SK-N-MC (cell line): ENCODE measurements around the gene AACS.

Source experiments
- EZH2 ChIP-seq: fragments of 200-600 bp; sonication (generic); IDR thresholded peaks from one replicate; pipeline ENCODE4 v1.6.1; 2017; ENCODE audit warnings: antibody characterized with exemption
- FOXP2 ChIP-seq: optimal IDR thresholded peaks from 2 replicates; pipeline ENCODE3; 2011; ENCODE audit warnings: mild to moderate bottlenecking, moderate library complexity; ENCODE audit not compliant: insufficient read depth; ENCODE audit errors: extremely low read length, control extremely low read depth
- POLR2AphosphoS5 ChIP-seq: IDR thresholded peaks from 2 replicates; pipeline ENCODE4 v1.6.1; 2012; ENCODE audit warnings: mild to moderate bottlenecking, low read depth, low read length, borderline replicate concordance

DNA sequence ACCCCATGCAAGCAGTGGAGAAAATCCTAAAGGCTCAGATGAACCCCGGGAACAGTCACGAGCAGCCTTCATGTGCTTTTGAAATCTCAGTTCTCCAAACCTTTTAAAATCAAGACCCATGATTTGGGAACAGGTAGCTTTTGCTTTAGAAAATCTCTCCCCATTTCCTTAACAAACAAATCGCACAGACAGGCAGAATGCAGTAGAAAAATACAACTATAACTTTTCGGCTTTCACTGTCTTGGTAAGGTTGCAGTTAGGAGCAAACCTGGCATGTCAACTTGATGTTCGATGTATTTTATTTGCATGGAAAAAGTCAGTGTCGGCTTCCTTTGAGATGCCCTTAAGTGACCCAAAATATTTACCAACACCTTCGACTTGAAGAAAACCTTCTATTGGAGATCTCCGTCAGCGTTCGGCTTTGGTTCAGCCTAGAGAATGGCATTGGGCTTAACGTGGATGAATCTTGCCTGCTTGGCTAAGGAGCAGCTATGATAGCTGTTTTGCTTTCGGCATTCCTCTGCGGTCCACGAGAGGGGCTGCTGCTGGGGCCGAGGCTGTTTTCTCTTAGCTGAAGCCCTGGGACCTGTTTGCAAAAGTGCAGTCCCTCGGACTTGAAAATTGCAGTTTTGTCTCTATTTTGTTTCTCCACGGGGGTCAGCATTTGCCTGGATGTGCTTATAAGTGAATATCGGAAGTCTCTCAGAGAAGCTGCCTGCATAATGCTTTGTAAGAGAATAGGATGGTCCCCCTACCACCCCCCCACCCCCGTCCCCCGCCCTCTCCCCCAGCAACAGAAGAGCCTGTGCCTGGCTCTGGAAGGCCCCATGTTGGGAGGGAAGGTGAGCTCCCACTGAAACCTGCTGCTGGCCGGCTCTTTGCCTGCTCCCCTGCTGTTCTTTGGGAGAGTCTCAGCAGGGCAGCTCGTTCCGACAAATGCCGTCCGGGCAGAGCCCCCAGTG, 122.8 kb downstream of the AACS start:
- no peak; the same call in 1 of the 2 replicates for TF ChIP-seq POLR2AphosphoS5
- TF ChIP-seq EZH2 = no peak
- TF ChIP-seq FOXP2 = no peak
